ENCODE measurements around the gene ESR1.
A peak's percentile ranks its signal among the peaks of the same experiment; 100 is the strongest.

ESR1 gene

DNA sequence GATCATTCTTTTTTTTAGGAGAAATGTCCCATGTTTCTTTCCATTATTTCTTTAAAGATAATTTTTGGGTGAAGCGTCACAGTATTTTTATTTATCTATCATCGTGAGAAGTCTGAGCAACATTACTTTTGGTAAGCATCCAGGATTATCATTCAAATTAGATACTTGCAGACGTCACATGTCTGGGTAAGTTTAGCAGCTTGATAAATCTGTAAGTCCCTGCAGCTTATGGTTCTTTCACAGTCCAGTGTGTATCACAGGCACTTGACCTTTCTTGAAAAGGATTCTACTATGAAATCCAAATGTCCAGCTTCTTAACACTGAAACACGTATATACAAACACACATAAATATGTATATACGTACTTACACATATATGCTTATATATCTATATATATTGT lies 359.4 kb downstream of the ESR1 start:
- no peak overlapping the region for H3K27ac Mint-ChIP-seq
- H3K4me3 Mint-ChIP-seq, result no peak overlapping the region
- peaks cover 50% of the 10 kb centered on the region for H3K36me3 Mint-ChIP-seq (ENCODE audit: low read depth)
- H3K4me1 Mint-ChIP-seq (ENCODE audit: low read depth), result peaks cover 30% of the 10 kb centered on the region
- no peaks in the 10 kb centered on the region for H3K27me3 Mint-ChIP-seq (ENCODE audit: low read depth)
- peaks cover 8% of the 10 kb centered on the region for H3K9me3 Mint-ChIP-seq

GRCh38 chr6:152167641-152168603 lies 360.4 kb downstream of the ESR1 start:
- Mint-ChIP-seq H3K4me3 (no peak overlapping the region), H3K9me3 (peaks cover 8% of the 10 kb centered on the region), H3K36me3 (ENCODE audit: low read depth) (peaks cover 46% of the 10 kb centered on the region), H3K27me3 (ENCODE audit: low read depth) (no peaks in the 10 kb centered on the region), H3K4me1 (ENCODE audit: low read depth) (peaks cover 31% of the 10 kb centered on the region), H3K27ac (no peak overlapping the region)

DNA sequence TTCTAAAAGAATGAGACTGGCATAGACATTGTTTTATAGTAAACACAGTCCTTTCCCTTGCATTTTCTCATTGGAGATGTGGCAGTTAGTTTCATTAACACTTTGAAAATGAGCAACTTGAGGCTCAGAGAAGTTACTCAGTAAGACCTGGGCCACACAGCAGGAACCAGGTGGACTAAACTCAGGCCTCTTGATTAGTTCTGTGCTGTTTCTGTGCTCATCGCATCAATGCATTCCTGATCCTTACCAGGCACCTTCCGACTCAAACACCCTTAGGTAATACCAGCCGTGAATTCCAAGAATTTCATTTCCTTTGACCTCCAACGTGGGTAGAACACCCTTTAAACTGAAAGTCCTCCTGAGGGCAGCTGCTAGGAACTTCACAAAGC lies 362.8 kb downstream of the ESR1 start:
- Mint-ChIP-seq H3K4me1 (ENCODE audit: low read depth) (peaks cover 41% of the 10 kb centered on the region), H3K4me3 (peak overlapping the region; percentile 19), H3K27ac (peak overlapping the region; percentile 96), H3K36me3 (ENCODE audit: low read depth) (peaks cover 50% of the 10 kb centered on the region), H3K9me3 (peaks cover 8% of the 10 kb centered on the region), H3K27me3 (ENCODE audit: low read depth) (no peaks in the 10 kb centered on the region)

GRCh38 chr6:152170702-152171667 lies 363.5 kb downstream of the ESR1 start:
- Mint-ChIP-seq H3K27ac (peak overlapping the region; percentile 96), H3K36me3 (ENCODE audit: low read depth) (peaks cover 54% of the 10 kb centered on the region), H3K4me3 (peak overlapping the region; percentile 69), H3K9me3 (peaks cover 8% of the 10 kb centered on the region), H3K4me1 (ENCODE audit: low read depth) (peaks cover 38% of the 10 kb centered on the region), H3K27me3 (ENCODE audit: low read depth) (no peaks in the 10 kb centered on the region)

DNA sequence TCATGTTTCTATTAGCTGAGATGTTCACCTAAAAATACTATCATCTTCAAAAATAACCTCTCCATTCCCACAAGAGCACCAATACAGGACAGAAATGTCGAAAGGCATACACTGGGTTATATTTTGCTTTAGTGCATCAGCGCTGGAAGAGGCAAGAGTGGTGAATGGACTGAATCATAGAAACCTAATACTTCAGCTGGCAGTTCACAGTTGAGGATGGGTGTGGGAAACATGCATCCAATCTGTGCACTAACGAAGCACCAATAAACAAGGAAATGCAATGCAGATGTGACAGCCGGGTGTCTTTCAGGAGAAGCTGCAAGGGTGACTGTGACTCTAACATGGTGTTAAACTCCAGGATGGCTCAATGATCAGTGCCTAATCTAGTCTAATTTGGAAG lies 365.8 kb downstream of the ESR1 start:
- peaks cover 34% of the 10 kb centered on the region for H3K4me1 Mint-ChIP-seq (ENCODE audit: low read depth)
- peaks cover 8% of the 10 kb centered on the region for H3K9me3 Mint-ChIP-seq
- peaks cover 52% of the 10 kb centered on the region for H3K36me3 Mint-ChIP-seq (ENCODE audit: low read depth)
- no peaks in the 10 kb centered on the region for H3K27me3 Mint-ChIP-seq (ENCODE audit: low read depth)
- no peak overlapping the region for H3K4me3 Mint-ChIP-seq
- H3K27ac Mint-ChIP-seq, result no peak overlapping the region

DNA sequence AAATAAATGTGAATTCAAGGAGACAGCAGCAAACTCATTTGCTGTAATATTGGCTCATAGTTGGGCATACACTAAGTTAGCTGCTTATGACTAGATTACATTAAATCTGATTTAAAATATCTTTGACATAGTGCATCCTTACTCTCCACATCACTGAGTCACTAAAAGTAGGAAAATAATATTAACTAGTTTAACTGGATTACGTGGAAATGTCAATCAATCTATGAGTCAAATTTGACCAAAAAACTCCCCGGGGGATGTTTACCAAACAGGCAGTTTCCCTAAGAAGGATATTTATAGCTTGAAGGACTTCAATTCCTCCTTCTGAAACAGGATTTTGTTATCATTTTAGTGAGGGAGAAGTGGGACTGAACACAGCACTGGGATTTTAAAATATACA lies 366.5 kb downstream of the ESR1 start:
- peaks cover 8% of the 10 kb centered on the region for H3K9me3 Mint-ChIP-seq
- H3K36me3 Mint-ChIP-seq (ENCODE audit: low read depth), result peaks cover 49% of the 10 kb centered on the region
- no peaks in the 10 kb centered on the region for H3K27me3 Mint-ChIP-seq (ENCODE audit: low read depth)
- peaks cover 34% of the 10 kb centered on the region for H3K4me1 Mint-ChIP-seq (ENCODE audit: low read depth)
- no peak overlapping the region for H3K4me3 Mint-ChIP-seq
- H3K27ac Mint-ChIP-seq, result no peak overlapping the region

- Mint-ChIP-seq H3K4me1 (ENCODE audit: low read depth) (peaks cover 29% of the 10 kb centered on the region), H3K9me3 (no peaks in the 10 kb centered on the region), H3K27ac (no peak overlapping the region), H3K36me3 (ENCODE audit: low read depth) (peaks cover 44% of the 10 kb centered on the region), H3K4me3 (no peak overlapping the region), H3K27me3 (ENCODE audit: low read depth) (no peaks in the 10 kb centered on the region)
These were observed 368.8 kb downstream of the ESR1 start for GRCh38 chr6:152176268-152176667.

Data from T-helper 1 cell treated with Interleukin-12 subunit alpha and Interleukin-12 subunit beta and Interleukin-4 antibody, amounts not matched to agents 30 μg/mL and 1 μg/mL, for 36 hours (primary cell).